Gastrocnemius medialis (tissue), 4 donors: Measurements from ENCODE around the gene ATP9A. TPM values are rescaled to one million over a fixed set of nuclear protein-coding genes. Genes with fewer than 3 reads are reported as not detected.

Experiments
- ATAC-seq, 2 donors: fragments of 150-250 bp; one replicate each; pipeline ENCODE4 v1.9.1; 2016
- DNase-seq, 2 donors: peaks; one replicate each; pipeline ENCODE4 v3.0.0-alpha.2; 2019
- H3K27ac ChIP-seq, 4 donors: fragments of 200-600 bp; sonication (generic); 1 replicate in 1 of 4; 2 replicates in 3 of 4; pipeline ENCODE4 v1.5.1; 2016 to 2018; ENCODE audit warnings: mild to moderate bottlenecking in 2 of 4, moderate library complexity in 1 of 4
- H3K27me3 ChIP-seq, 3 donors: fragments of 200-600 bp; sonication (generic) in 2 of 3; 1 replicate in 1 of 3; 2 replicates in 2 of 3; pipeline versions ENCODE4 v1.5.1 to v1.6.0; 2016 to 2019; ENCODE audit warnings: mild to moderate bottlenecking in 1 of 3, moderate library complexity in 1 of 3
- H3K36me3 ChIP-seq, 2 donors: fragments of 200-600 bp; sonication (generic) in 1 of 2; one replicate each; pipeline ENCODE4 v1.5.1; 2017 to 2018
- H3K4me1 ChIP-seq, 2 donors: fragments of 200-600 bp; sonication (generic) in 1 of 2; one replicate each; pipeline ENCODE4 v1.5.1; 2016 to 2017; ENCODE audit warnings: mild to moderate bottlenecking in 2 of 2
- H3K4me3 ChIP-seq, 4 donors: fragments of 200-600 bp; sonication (generic) in 3 of 4; 1 replicate in 1 of 4; 2 replicates in 3 of 4; pipeline ENCODE4 v1.5.1; 2016 to 2019; ENCODE audit warnings: mild to moderate bottlenecking in 2 of 4
- H3K9me3 ChIP-seq, 3 donors: fragments of 200-600 bp; sonication (generic) in 2 of 3; 1 replicate in 1 of 3; 2 replicates in 2 of 3; pipeline ENCODE4 v1.5.1; 2016 to 2019
- POLR2A ChIP-seq, 2 donors: fragments of 450-650 bp; IDR thresholded peaks; one replicate each; pipeline ENCODE4 v1.6.1; 2017; ENCODE audit warnings: antibody characterized with exemption in 2 of 2, mild to moderate bottlenecking in 2 of 2, moderate library complexity in 2 of 2
- in situ Hi-C, 4 donors: fragments of 200-750 bp; cut with MboI; loops; one replicate each; pipeline versions ENCODE4 v1.15.0 to v1.8.0; 2017; ENCODE audit warnings: low sequenced_read_pairs in 4 of 4
- intact Hi-C: fragments of 100-400 bp; cut with DNase I; formaldehyde crosslinking; loops from one replicate; pipeline ENCODE4 v1.15.1; 2023; ENCODE audit warnings: low total_unique reads
- total RNA-seq, 4 donors: library from RNA; depleted of rRNA; stranded (reverse); fragments of >200 nt; gene quantifications; one replicate each; pipeline versions ENCODE4 v1.1.0 to v1.2.3, GENCODE V29; 2016
- TF ChIP-seq, protein P1 (sequence below), 5 experiments: fragments of 450-650 bp in 3 of 5; fragments of 200-600 bp in 2 of 5; sonication (generic) in 2 of 5; IDR thresholded peaks in 4 of 5; conservative IDR thresholded peaks in 1 of 5; 1 replicate in 4 of 5; 2 replicates in 1 of 5; pipeline ENCODE4 v1.5.1; 2016 to 2019; ENCODE audit warnings: antibody characterized with exemption in 5 of 5, mild to moderate bottlenecking in 3 of 5, moderate library complexity in 3 of 5

Gene ATP9A
- total RNA-seq, 4 donors from 2014 or later: 11.8 to 34.8 (median 20.8) TPM

DNA sequence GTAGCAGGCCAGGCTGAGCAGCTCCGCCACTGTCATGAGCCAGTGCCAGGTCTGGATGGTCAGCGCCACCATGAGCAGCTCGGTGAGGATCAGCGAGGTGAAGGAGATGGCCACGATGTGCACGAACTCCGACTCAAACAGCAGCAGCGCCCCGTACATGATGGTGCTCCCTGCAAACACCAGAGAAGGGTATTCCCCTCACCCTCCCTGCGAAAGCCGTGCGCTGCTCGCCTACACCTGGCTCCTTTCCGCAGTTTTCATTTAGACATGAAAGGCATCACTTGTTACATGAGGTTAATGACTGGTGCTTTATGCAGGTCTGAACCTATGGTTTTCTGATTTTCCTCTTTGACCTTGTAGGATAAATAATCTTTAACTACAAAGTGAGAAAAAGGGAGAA lies 163.3 kb downstream of the ATP9A start:
- no peak overlapping the region for H3K4me3 ChIP-seq
- peaks cover 0 to 37% of the 10 kb centered on the region in 2 donors for H3K36me3 ChIP-seq
- no peaks in the 10 kb centered on the region for H3K27me3 ChIP-seq
- no peak for ATAC-seq
- H3K27ac ChIP-seq: no peak overlapping the region
- H3K4me1 ChIP-seq: no peaks in the 10 kb centered on the region
- intact Hi-C loops (no loop called here), in situ Hi-C loops (loop anchor here in 2 of 4 donors (5.0 to 25.0 kb wide), 2 partner anchors 233 to 618 kb away; no protein-coding TSS in a partner anchor)
- no peak for DNase-seq
- H3K9me3 ChIP-seq: no peaks in the 10 kb centered on the region
- TF ChIP-seq, protein P1, sequence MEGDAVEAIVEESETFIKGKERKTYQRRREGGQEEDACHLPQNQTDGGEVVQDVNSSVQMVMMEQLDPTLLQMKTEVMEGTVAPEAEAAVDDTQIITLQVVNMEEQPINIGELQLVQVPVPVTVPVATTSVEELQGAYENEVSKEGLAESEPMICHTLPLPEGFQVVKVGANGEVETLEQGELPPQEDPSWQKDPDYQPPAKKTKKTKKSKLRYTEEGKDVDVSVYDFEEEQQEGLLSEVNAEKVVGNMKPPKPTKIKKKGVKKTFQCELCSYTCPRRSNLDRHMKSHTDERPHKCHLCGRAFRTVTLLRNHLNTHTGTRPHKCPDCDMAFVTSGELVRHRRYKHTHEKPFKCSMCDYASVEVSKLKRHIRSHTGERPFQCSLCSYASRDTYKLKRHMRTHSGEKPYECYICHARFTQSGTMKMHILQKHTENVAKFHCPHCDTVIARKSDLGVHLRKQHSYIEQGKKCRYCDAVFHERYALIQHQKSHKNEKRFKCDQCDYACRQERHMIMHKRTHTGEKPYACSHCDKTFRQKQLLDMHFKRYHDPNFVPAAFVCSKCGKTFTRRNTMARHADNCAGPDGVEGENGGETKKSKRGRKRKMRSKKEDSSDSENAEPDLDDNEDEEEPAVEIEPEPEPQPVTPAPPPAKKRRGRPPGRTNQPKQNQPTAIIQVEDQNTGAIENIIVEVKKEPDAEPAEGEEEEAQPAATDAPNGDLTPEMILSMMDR (IDR thresholded peaks at IDR 0.05 in 4 of 5, conservative IDR thresholded peaks at IDR 0.05 in 1 of 5): no peak
- no peak for TF ChIP-seq POLR2A (IDR thresholded peaks at IDR 0.05)

DNA sequence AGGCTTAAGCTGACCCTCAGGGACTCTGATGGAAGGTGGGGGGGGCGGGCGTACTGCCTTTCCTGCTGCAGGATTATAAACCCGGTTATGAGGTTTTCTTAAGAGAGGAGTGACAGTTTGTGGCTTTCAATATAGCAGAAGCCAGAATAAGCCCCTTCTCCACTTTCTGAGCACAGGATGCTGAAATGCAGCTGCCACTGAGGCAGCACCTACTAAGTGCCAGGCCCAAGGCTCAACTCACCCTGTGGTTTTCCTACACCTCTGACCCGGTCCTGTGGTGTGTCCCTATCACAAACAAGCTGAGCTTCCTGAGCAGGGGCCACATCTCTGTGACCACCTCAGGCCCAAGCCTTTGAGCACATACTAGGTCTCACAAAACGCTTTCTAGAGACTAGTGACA lies 166.1 kb downstream of the ATP9A start:
- TF ChIP-seq, protein P1 (IDR thresholded peaks at IDR 0.05 in 4 of 5, conservative IDR thresholded peaks at IDR 0.05 in 1 of 5): no peak
- TF ChIP-seq POLR2A (IDR thresholded peaks at IDR 0.05): no peak
- Histone ChIP-seq H3K9me3 (no peaks in the 10 kb centered on the region), H3K27me3 (no peaks in the 10 kb centered on the region), H3K27ac (no peak overlapping the region), H3K36me3 (peaks cover 0 to 23% of the 10 kb centered on the region in 2 donors), H3K4me1 (no peaks in the 10 kb centered on the region), H3K4me3 (no peak overlapping the region)
- intact Hi-C loops (no loop called here), in situ Hi-C loops (loop anchor here in 2 of 4 donors (5.0 to 25.0 kb wide), 2 partner anchors 230 to 615 kb away; no protein-coding TSS in a partner anchor)
- ATAC-seq (no peak), DNase-seq (no peak)

GRCh38 chr20:51600950-51601349 lies 167.2 kb downstream of the ATP9A start:
- Histone ChIP-seq H3K27me3 (no peaks in the 10 kb centered on the region), H3K4me3 (no peak overlapping the region), H3K27ac (no peak overlapping the region), H3K4me1 (no peaks in the 10 kb centered on the region), H3K36me3 (peaks cover 0 to 13% of the 10 kb centered on the region in 2 donors), H3K9me3 (no peaks in the 10 kb centered on the region)
- DNase-seq (no peak), ATAC-seq (no peak)
- in situ Hi-C loops: loop anchor here in 2 of 4 donors (5.0 to 25.0 kb wide), 2 partner anchors 229 to 614 kb away; no protein-coding TSS in a partner anchor
- no peak for TF ChIP-seq POLR2A (IDR thresholded peaks at IDR 0.05)
- TF ChIP-seq, protein P1 (IDR thresholded peaks at IDR 0.05 in 4 of 5, conservative IDR thresholded peaks at IDR 0.05 in 1 of 5): no peak
- intact Hi-C loops: no loop called here

DNA sequence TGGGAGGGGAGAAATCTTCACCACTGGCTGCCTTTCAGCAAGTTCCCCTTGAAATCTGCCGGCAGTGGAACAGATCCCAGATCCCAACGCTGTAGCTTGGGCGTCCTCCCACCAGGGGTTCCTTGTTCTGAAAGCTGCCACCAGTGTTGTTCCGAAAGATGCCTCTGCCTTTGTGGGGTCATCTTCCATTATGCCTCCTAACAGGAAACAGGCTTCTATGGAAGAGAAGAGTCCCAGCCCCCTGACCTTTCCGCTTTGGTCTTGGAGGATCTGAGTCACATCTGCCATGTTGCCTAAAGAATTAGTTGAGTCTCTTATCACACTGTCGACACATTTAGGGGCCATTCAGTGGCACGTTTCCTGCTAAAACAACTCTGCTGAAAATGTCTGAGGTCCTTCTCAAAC lies 168.2 kb downstream of the ATP9A start:
- H3K27me3 ChIP-seq: no peaks in the 10 kb centered on the region
- DNase-seq (no peak), ATAC-seq (no peak)
- no peaks in the 10 kb centered on the region for H3K9me3 ChIP-seq
- TF ChIP-seq, protein P1 (IDR thresholded peaks at IDR 0.05 in 4 of 5, conservative IDR thresholded peaks at IDR 0.05 in 1 of 5): no peak
- no peak for TF ChIP-seq POLR2A (IDR thresholded peaks at IDR 0.05)
- no peaks in the 10 kb centered on the region for H3K4me1 ChIP-seq
- in situ Hi-C loops: loop anchor here in 2 of 4 donors (5.0 to 25.0 kb wide), 2 partner anchors 228 to 613 kb away; no protein-coding TSS in a partner anchor
- no peak overlapping the region for H3K4me3 ChIP-seq
- peaks cover 0 to 11% of the 10 kb centered on the region in 2 donors for H3K36me3 ChIP-seq
- no peak overlapping the region for H3K27ac ChIP-seq
- intact Hi-C loops: no loop called here
